HepG2 (cell line): ENCODE results near the gene RASSF10. TPM values are rescaled to one million over a fixed set of nuclear protein-coding genes. Genes with fewer than 3 reads are reported as not detected.

ENCODE experiments used
- ATAC-seq: fragments of 200-7000 bp; cut with Tn5 transposase; 3 replicates; pipeline ENCODE4 v1.9.1; 2020; ENCODE audit warnings: mild to moderate bottlenecking, moderate library complexity
- BruUV-seq: library from RNA; stranded (reverse); fragments of 400-500 nt; replicated peaks from 2 replicates; lab custom pipeline; 2021; lab: Mats Ljungman, UMichigan
- CTCF ChIA-PET: fragments of 300-600 bp; formaldehyde crosslinking; extraction: SDS; loops from one replicate; lab custom pipeline; 2021; ENCODE audit warnings: low total read pairs, inconsistent platforms, low intra/inter-chr PET ratio; lab: Yijun Ruan, JAX
- POLR2A ChIA-PET: fragments of 350-600 bp; sonication (Branson Sonifier 250); formaldehyde crosslinking; loops from one replicate; lab custom pipeline; 2020; ENCODE audit warnings: antibody characterized with exemption, inconsistent platforms; lab: Yijun Ruan, JAX
- DNase-seq: peaks from one replicate; pipeline ENCODE4 v3.0.0-alpha.2; 2015; ENCODE audit warnings: low spot score
- FAIRE-seq: peaks from 3 replicates; lab custom pipeline; 2011; peaks lifted over from hg19 to GRCh38; lab: Jason Lieb, UNC
- H2AFZ ChIP-seq: one replicate; pipeline ENCODE4 v1.6.1; 2011; ENCODE audit warnings: low read length, inconsistent platforms
- H3K27ac ChIP-seq: fragments of 300-600 bp; 3 replicates; pipeline ENCODE4 v1.8.0; 2011; ENCODE audit warnings: mixed run types, mild to moderate bottlenecking, mixed read lengths, low read length, inconsistent platforms; ENCODE audit not compliant: insufficient read depth; ENCODE audit errors: extremely low read length
- H3K27me3 ChIP-seq, 2 experiments: fragments of 200-600 bp in 1 of 2; 2 replicates in 1 of 2; 3 replicates in 1 of 2; pipeline versions ENCODE4 v1.6.0 to v1.8.0; 2011; ENCODE audit warnings: low read length in 2 of 2, mild to moderate bottlenecking in 2 of 2, moderate library complexity in 2 of 2, inconsistent platforms in 1 of 2; ENCODE audit not compliant: insufficient read depth in 2 of 2, control insufficient read depth in 1 of 2
- H3K36me3 ChIP-seq, 2 experiments: fragments of 200-600 bp in 1 of 2; replicated peaks in 1 of 2; 2 replicates in 1 of 2; 3 replicates in 1 of 2; pipeline versions ENCODE4 v1.5.1 to v1.8.0; 2011; ENCODE audit warnings: low read length in 2 of 2, inconsistent platforms in 1 of 2; ENCODE audit not compliant: insufficient read depth in 2 of 2, control insufficient read depth in 1 of 2
- H3K4me1 ChIP-seq: 2 replicates; pipeline ENCODE4 v1.5.1; 2012; ENCODE audit warnings: low read length, inconsistent platforms; ENCODE audit not compliant: insufficient read depth
- H3K4me2 ChIP-seq: 2 replicates; pipeline ENCODE4 v1.6.0; 2011; ENCODE audit warnings: low read depth, low read length, inconsistent platforms
- H3K4me3 ChIP-seq, 3 experiments: fragments of 200-600 bp in 1 of 3; sonication (generic), shearing (Covaris generic) in 1 of 3; replicated peaks in 1 of 3; 2 replicates each; pipeline ENCODE4 v1.5.1; 2011 to 2016; ENCODE audit warnings: low read length in 3 of 3, inconsistent platforms in 2 of 3, low read depth in 2 of 3, mild to moderate bottlenecking in 2 of 3, control low read depth in 1 of 3, mixed read lengths in 1 of 3; ENCODE audit not compliant: insufficient read depth in 1 of 3
- H3K79me2 ChIP-seq: one replicate; pipeline ENCODE4 v1.6.1; 2011; ENCODE audit warnings: low read length, inconsistent platforms; ENCODE audit not compliant: insufficient read depth
- H3K9ac ChIP-seq: 2 replicates; pipeline ENCODE4 v1.6.0; 2011; ENCODE audit warnings: mild to moderate bottlenecking, low read depth, low read length, inconsistent platforms; ENCODE audit not compliant: insufficient read depth
- H3K9me3 ChIP-seq: 2 replicates; pipeline ENCODE4 v1.5.1; 2012; ENCODE audit warnings: mild to moderate bottlenecking, low read length
- H4K20me1 ChIP-seq: 2 replicates; pipeline ENCODE4 v1.6.0; 2011; ENCODE audit warnings: inconsistent platforms, mild to moderate bottlenecking, low read length, moderate library complexity; ENCODE audit not compliant: insufficient read depth
- CBX5 ChIP-seq: sonication (generic); formaldehyde crosslinking; IDR thresholded peaks from 2 replicates; pipeline ENCODE4 v1.4.0; 2020; ENCODE audit warnings: missing genetic modification reagents, borderline replicate concordance
- GRHL1 ChIP-seq: sonication (generic); formaldehyde crosslinking; conservative IDR thresholded peaks from 2 replicates; pipeline ENCODE4 v1.8.0; 2022; ENCODE audit warnings: missing genetic modification reagents
- PHF20 ChIP-seq: sonication (generic); formaldehyde crosslinking; IDR thresholded peaks from 2 replicates; pipeline ENCODE4 v1.5.0; 2020; ENCODE audit warnings: mild to moderate bottlenecking, missing genetic modification reagents
- ZBTB21 ChIP-seq: sonication (generic); formaldehyde crosslinking; IDR thresholded peaks from 2 replicates; pipeline ENCODE4 v1.4.0; 2020; ENCODE audit warnings: missing genetic modification reagents
- ZNF407 ChIP-seq: sonication (generic); formaldehyde crosslinking; IDR thresholded peaks from one replicate; pipeline ENCODE4 v1.5.1; 2020; ENCODE audit warnings: mild to moderate bottlenecking, missing genetic modification reagents; ENCODE audit errors: not compliant biosample characterization
- ZNF44 ChIP-seq: sonication (generic); formaldehyde crosslinking; IDR thresholded peaks from 2 replicates; pipeline ENCODE4 v1.5.1; 2020; ENCODE audit warnings: mild to moderate bottlenecking, missing genetic modification reagents
- ZNF547 ChIP-seq: sonication (generic); formaldehyde crosslinking; IDR thresholded peaks from 2 replicates; pipeline ENCODE4 v1.5.1; 2020; ENCODE audit warnings: mild to moderate bottlenecking, missing genetic modification reagents
- WGBS: methylation state at CpG from one replicate; pipeline ENCODE4 v1.1.6; 2017; ENCODE audit warnings: low lambda C conversion rate; 5-methylcytosine and 5-hydroxymethylcytosine counted together
- in situ Hi-C: cut with HindIII; loops from 2 replicates; pipeline ENCODE4 v1.10.0; 2017; ENCODE audit warnings: low pct_unique_long_range_greater_than_20kb; ENCODE audit not compliant: extremely low pct_ligation_motif_present
- intact Hi-C: fragments of 100-400 bp; cut with micrococcal nuclease; formaldehyde crosslinking; loops from one replicate; pipeline ENCODE4 v1.10.0; 2022; ENCODE audit not compliant: unreplicated experiment
- polyA plus RNA-seq, 8 experiments: library from polyadenylated mRNA; depleted of rRNA in 3 of 8; stranded (reverse) in 7 of 8; unstranded in 1 of 8; fragments of >200 nt; fragmentation: Illumina TruSeq in 4 of 8; extraction: Trizol in 4 of 8; gene quantifications; 2 replicates each; pipeline versions ENCODE4 v1.2.1 to v1.2.3, GENCODE V29; 2011 to 2016; ENCODE audit warnings: low read depth in 4 of 8, missing spikeins in 1 of 8, mixed read lengths in 1 of 8; ENCODE audit not compliant: insufficient read depth in 1 of 8
- total RNA-seq, 5 experiments: library from RNA; depleted of rRNA; stranded (reverse); fragments of >200 nt; fragmentation: Illumina TruSeq; extraction: Trizol; gene quantifications; 2 replicates each; pipeline ENCODE4 v1.2.3, GENCODE V29; 2016; ENCODE audit warnings: low read depth in 1 of 5

The RASSF10 gene
- total and polyA plus RNA-seq, 2 of the 13 experiments (the other 11 are each of a cell fraction or from before 2014, with no cell fraction given): not detected

- Histone ChIP-seq H3K9ac (no peak overlapping the region), H3K4me1 (peaks cover 17% of the 10 kb centered on the region), H4K20me1 (no peaks in the 10 kb centered on the region), H3K4me2 (no peak overlapping the region), H3K9me3 (no peaks in the 10 kb centered on the region), H3K27ac (no peak overlapping the region), H2AFZ (no peak overlapping the region), H3K36me3 (no peaks in the 10 kb centered on the region), H3K79me2 (no peaks in the 10 kb centered on the region), H3K4me3 (no peak overlapping the region), H3K27me3 (no peaks in the 10 kb centered on the region)
- WGBS: 90% methylated on average over 4 of the region's 5 CpGs
- intact Hi-C loops (no loop called here), in situ Hi-C loops (no loop called here)
- TF ChIP-seq ZNF547 (CRISPR knock-in tag): no peak
- ChIA-PET POLR2A (no interaction called here), CTCF (no interaction called here)
- no TSS peak for BruUV-seq
- DNase-seq (no peak), FAIRE-seq (no peak), ATAC-seq (no peak)
Measured at GRCh38 chr11:13000721-13001120, 8.4 kb upstream of the RASSF10 start.

- CTCF ChIA-PET: no interaction called here
- DNase-seq (no peak), ATAC-seq (no peak), FAIRE-seq (no peak)
- Histone ChIP-seq H4K20me1 (no peaks in the 10 kb centered on the region), H3K27me3 (no peaks in the 10 kb centered on the region), H3K9ac (no peak overlapping the region), H3K36me3 (no peaks in the 10 kb centered on the region), H2AFZ (no peak overlapping the region), H3K4me2 (no peak overlapping the region), H3K27ac (no peak overlapping the region), H3K4me3 (no peak overlapping the region), H3K9me3 (no peaks in the 10 kb centered on the region), H3K4me1 (peaks cover 29% of the 10 kb centered on the region), H3K79me2 (no peaks in the 10 kb centered on the region)
- no TSS peak for BruUV-seq
- in situ Hi-C loops (no loop called here), intact Hi-C loops (no loop called here)
- POLR2A ChIA-PET: no interaction called here
- 90% methylated on average over 4 of the region's 4 CpGs for WGBS
- no peak for TF ChIP-seq ZNF44 (CRISPR knock-in tag)
- TF ChIP-seq ZNF407 (CRISPR knock-in tag): no peak
- TF ChIP-seq ZBTB21: no peak
- TF ChIP-seq PHF20: no peak
- no peak for TF ChIP-seq GRHL1
- TF ChIP-seq CBX5: no peak
Measured at GRCh38 chr11:13003736-13004493, 5.2 kb upstream of the RASSF10 start.
